CD4-positive, alpha-beta T cell treated with Interferon gamma for 1 hour (primary cell): Measurements from ENCODE around the gene ABCC1.
A peak's percentile ranks its signal among the peaks of the same experiment; 100 is the strongest.
"Not testable (repeated sequence)": the region's sequence is repeated elsewhere in the genome, so short reads cannot be mapped to it uniquely, and the experiment has no call there.

Experiments used
- DNase-seq: peaks from one replicate; pipeline ENCODE4 v3.0.0-alpha.2; 2020

ABCC1 gene

DNA sequence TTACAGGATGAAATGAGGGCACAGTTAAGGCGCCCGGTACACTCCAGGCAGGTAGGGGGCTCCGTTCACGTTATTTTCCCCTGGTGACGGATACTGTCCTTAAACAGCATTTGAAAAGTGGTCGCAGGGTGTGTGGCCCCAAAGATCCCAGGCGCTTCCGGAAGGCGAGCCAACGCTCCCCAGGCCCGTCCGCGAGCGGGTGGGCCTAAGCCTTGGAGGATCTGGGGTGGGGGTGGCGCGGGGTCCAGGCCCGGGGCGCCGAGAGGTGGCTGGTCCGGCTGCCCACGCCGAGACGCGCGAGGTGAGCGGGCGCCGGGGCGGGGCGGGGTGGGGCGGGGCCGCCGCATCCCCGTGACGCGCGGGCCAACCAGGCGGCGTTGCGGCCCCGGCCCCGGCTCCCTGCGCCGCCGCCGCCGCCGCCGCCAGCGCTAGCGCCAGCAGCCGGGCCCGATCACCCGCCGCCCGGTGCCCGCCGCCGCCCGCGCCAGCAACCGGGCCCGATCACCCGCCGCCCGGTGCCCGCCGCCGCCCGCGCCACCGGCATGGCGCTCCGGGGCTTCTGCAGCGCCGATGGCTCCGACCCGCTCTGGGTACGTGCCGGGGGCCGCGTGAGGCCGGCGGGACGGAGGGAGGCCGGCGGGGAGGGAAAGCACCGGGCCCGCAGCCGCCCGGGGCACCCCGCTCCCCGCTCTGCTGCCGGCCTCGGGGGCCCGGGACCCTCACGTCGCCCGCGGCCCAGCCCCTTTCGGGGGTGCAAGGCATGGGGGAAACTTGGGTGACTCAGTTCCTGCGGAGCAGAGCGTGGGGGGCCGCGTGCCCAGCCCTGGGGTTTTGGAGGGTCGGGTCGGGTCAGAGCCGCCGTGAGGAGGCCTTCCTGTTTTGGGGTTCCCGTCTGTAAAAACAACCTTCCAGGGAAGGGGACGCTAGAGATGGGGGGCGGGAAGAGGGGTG, at the start of gene ABCC1:
TSS of gene ABCC1 (plus strand) at position 407 of the 951 bp plus-strand sequence. CDS start at position 543, 136 bp downstream.
- peak; percentile 40 for DNase-seq

GRCh38 chr16:15900357-15900756, 49.1 kb upstream of the ABCC1 start:
- DNase-seq: no peak

DNA sequence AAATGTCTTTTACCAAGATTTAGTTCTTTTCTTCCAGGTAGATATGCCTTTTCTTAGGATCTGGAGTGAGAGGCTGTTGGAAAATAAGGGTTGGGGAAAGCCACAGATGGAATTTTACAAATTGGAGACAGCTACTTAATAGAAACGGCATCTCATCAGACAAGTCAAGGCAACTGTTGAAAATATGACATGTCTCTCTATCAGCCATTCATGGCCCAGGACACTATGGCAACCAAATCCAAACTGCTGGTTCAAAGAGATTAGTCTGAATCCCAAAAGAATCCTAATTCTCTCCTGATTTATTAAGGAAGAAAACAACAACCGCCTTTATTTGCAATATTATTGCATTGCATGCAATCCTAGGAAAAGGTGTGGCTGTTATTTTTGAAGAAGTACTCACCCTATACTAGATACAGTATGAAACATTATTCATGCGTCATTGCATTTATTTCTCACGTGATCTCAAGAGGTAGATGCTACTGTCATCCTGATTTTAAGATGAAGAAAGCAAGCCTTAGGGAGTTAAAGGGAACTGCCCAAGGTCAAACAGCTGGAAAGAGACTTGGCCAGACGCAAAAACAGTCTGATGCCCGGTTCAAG, 48.4 kb upstream of the ABCC1 start:
- no peak for DNase-seq

DNA sequence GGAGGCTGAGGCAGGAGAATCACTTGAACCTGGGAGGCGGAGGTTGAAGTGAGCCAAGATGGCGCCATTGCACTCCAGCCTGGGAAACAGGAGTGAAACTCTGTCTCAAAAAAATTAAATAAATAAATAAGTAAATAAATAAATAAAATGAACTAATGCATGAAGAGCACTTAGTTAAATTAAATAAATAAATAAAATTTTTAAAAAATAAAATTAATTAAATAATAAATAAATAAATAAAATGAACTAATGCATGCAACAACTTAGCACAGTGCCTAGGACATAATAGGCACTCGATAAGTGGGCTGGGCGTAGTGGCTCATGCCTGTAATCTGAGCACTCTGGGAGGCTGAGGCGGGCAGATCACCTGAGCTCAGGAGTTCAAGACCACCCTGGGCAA, 45.5 kb upstream of the ABCC1 start:
- no peak for DNase-seq

- DNase-seq: no peak
Measured at GRCh38 chr16:15906439-15906838, 43.0 kb upstream of the ABCC1 start.

- peak; percentile 61 for DNase-seq
Measured at GRCh38 chr16:15907863-15908478, 41.4 kb upstream of the ABCC1 start.

- no peak for DNase-seq
Measured at GRCh38 chr16:15911198-15911597, 38.2 kb upstream of the ABCC1 start.

DNA sequence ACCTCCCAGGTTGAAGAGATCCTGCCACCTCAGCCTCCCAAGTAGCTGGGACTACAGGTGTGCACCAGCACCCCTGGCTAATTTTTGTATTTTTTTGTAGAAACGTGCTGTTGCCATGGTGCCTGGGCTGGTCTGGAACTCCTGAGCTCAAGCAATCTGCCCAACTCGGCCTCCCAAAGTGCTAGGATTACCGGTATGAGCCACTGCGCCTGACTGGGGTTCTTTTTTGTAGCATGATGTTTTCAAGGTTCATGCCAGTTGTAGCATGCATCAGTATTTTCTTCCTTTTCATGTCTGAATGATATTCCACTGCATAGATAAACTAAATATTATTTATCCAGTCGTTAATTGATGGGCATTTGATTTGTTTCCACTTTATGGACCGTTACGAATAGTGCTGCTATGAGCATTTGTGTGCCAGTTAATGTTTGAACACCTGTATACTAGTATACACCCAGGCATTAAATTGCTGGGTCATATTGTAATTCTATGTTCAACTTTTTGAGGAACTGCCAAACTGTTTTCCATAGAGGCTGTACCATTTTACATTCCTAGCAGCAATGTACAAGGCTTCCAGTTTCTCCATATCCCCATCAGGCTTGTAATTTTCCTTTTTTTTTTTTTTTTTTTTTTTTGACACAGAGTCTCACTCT, 36.2 kb upstream of the ABCC1 start:
- no peak for DNase-seq

DNA sequence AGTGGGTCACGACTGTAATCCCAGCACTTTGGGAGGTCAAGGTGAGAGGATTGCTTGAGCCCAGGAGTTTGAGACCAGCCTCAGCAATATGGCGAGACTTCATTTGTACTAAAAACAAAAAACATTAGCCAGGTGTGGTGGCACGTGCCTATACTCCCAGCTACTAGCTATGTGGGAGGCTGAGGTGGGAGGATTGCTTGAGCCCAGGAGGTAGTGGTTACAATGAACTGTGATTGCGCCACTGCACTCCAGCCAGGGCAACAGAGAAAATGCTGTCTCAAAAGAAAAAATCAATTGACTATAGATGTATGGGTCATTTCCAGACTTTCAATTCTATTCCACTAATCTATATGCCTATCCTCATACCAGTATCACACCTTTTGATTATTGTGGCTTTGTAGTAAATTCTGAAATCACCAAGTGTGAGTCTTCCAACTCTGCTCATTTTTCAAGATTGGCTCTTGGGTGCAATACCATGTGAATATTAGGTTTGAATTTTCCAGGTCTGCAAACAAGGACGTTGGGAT, 33.8 kb upstream of the ABCC1 start:
- DNase-seq: no peak

DNA sequence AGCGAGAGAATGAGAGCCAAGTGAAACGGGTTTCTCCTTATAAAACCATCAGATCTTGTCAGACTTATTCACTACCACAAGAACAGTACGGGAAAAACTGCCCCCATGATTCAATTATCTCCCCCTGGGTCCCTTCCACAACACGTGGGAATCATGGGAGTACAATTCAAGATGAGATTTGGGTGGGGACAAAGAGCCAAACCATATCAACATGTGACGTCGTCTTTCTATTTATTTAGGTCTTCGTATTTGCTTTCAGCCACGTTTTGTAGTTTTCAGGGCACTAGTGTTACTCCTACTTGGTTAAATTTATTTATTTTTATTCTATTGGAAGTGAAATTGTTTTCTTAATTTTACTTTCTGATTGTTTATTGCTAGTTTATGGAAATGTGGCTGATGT, 33.1 kb upstream of the ABCC1 start:
- no peak for DNase-seq

DNA sequence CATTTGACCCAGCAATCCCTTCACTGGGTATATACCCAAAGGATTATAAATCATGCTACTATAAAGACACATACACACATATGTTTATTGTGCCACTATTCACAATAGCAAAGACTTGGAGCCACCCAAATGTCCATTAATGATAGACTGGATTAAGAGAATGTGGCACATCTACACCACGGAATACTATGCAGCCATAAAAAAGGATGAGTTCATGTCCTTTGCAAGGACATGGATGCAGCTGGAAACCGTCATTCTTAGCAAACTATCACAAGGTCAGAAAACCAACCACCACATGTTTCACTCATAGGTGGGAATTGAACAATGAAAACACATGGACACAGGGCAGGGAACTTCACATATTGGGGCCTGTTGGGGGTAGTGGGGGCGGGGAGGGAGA, 31.1 kb upstream of the ABCC1 start:
- DNase-seq: not testable (repeated sequence)

DNA sequence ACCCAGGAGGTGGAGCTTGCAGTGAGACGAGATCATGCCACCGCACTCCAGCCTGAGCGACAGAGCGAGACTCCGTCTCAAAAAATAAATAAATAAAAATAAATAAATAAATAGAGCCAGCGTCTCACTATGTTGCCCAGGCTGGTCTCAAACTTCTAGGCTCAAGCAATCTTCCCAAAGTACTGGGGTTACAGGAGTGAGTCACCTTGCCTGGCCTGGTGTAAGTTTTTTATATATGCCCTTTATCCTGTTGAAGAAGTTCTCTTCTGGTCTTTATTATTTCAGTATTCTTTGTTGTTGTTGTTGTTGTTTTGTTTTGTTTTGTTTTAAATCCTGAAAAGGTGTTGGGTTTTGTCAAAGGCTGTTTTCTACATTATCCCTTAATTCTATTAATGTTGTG, 30.1 kb upstream of the ABCC1 start:
- DNase-seq: no peak

- DNase-seq: no peak
Measured at GRCh38 chr16:15924996-15925395, 24.4 kb upstream of the ABCC1 start.

GRCh38 chr16:15925631-15926030, 23.8 kb upstream of the ABCC1 start:
- DNase-seq: no peak

DNA sequence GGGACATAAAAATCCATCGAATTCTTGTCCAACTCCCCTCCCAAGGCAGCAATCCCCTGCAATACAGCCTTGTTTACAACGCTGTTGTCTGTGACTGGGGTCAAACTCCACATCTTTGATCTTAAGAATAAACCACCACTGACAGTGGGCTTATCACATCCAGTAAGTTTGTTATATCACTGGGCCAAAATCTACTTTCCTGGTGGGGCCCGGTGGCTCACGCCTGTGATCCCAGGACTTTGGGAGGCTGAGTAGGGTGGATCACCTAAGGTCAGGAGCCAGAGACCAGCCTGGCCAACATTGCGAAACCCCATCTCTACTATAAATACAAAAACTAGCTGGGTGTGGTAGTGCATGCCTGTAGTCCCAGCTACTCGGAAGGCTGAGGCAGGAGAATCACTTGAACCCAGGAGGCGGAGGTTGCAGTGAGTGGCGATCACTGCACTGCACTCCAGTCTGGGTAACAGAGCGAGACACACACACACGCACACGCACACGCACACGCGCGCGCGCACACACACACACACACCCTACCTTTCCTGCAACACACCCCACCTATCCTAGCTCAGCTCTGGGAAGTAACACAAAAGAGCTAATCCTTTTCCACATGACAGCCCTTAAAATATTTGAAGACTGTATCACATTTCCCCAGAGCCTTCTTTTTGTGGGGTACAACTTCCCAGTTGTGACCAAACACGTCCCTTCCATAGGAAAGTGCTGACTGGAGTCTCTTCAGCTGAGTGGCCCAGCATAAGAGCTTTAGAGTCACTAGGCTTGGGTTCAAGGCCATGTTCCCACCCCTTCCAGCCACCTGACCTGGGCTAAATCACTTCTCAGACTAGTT, 20.9 kb upstream of the ABCC1 start:
- DNase-seq: no peak

- no peak for DNase-seq
Measured at GRCh38 chr16:15932939-15933338, 16.5 kb upstream of the ABCC1 start.

DNA sequence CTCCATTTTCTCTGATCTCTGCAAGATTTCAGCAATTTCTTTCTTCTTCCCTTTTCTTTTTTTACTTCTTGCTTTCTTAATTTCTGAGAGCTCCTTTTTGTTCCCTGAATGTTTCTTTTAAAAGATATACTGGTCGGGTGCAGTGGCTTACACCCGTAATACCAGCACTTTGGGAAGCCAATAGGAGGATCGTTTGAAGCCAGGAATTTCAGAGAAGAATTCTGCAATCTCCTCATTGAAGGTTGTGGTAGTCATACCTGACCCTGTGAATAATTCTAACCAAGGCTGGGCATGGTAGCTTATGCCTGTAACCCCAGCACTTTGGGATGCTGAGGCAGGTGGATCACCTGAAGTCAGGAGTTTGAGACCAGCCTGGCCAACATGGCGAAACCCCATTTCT, 15.6 kb upstream of the ABCC1 start:
- DNase-seq: no peak

DNA sequence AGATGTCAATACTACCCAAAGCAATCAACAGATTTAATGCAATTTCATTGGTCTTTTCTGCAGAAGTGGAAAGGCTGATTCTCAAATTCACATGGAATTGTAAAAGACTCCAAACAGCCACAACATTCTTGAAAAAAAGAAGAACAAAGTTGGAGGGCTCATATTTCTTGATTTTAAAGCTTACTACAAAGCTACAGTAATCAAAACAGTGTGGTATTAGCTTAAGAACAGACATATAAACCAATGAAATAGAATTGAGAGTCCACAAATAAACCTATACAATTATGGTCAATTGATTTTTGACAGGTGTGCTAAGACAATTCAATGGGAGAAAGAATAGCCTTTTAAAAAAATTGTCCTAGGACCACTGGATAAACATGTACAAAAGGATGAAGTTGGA, 14.4 kb upstream of the ABCC1 start:
- no peak for DNase-seq

- DNase-seq: not testable (repeated sequence)
Measured at GRCh38 chr16:15936809-15937208, 12.6 kb upstream of the ABCC1 start.

DNA sequence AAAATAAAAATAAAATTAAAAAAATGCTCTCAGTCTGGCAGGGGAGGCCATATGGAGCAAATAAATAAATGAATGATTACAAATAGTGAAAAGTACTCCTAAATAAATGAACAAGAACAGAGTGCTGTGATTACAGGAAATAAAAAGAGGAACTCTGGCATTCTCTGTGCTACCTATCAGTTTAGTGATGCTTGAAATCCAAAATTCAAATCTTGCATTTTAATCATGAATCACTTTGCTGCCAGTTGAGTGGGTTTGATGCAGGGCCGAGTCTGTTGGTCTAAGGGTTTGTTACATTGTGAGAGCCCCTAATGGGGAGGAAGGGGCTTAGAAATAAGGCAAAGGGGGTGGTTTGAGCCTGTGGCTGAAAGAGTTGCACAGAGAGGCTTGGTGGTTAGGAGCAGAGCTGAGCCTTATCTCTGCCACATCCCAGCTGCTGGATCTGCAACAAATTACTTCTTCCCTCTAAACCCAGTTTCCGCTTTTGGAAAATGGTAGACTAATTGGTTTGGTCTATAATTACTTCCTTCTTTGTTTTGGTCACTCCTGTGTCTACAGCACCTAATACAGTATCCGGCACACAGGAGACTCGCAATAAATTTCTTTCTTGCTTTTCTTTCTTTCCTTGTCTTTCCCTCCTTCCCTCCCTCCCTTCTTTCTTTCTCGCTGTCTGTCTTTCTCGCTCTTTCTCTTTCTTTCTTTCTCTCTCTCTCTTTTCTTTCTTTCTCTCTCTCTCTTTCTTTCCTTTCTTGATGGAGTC, 6.3 kb upstream of the ABCC1 start:
- no peak for DNase-seq
